HepG2 (cell line): ENCODE data around the gene VPS54. TPM values are rescaled to one million over a fixed set of nuclear protein-coding genes. Genes with fewer than 3 reads are reported as not detected.
A peak's percentile ranks its signal among the peaks of the same experiment; 100 is the strongest.

Source experiments
- ATF2 ChIP-seq: sonication (generic); formaldehyde crosslinking; IDR thresholded peaks from 2 replicates; pipeline ENCODE4 v1.4.0; 2020; ENCODE audit warnings: missing genetic modification reagents
- ERF ChIP-seq: IDR thresholded peaks from 2 replicates; pipeline ENCODE4 v1.6.1; 2018; ENCODE audit warnings: missing biosample characterization, missing genetic modification reagents
- FOSL2 ChIP-seq: sonication (generic); formaldehyde crosslinking; IDR thresholded peaks from 2 replicates; pipeline ENCODE4 v1.4.0; 2020; ENCODE audit warnings: missing genetic modification reagents
- FOXK1 ChIP-seq: sonication (generic); formaldehyde crosslinking; IDR thresholded peaks from 2 replicates; pipeline ENCODE4 v1.4.0; 2020; ENCODE audit warnings: low read depth, missing genetic modification reagents, borderline replicate concordance
- HDAC1 ChIP-seq: sonication (generic); formaldehyde crosslinking; IDR thresholded peaks from 2 replicates; pipeline ENCODE4 v1.5.1; 2020; ENCODE audit warnings: mild to moderate bottlenecking, missing genetic modification reagents
- HNF1A ChIP-seq, 2 experiments: sonication (generic) in 1 of 2; formaldehyde crosslinking in 1 of 2; IDR thresholded peaks; 2 replicates each; pipeline versions ENCODE4 v1.4.0 to v1.6.1; 2016 to 2020; ENCODE audit warnings: borderline replicate concordance in 1 of 2, low read depth in 1 of 2, mild to moderate bottlenecking in 1 of 2, missing genetic modification reagents in 1 of 2
- NFIC ChIP-seq: IDR thresholded peaks from 2 replicates; pipeline ENCODE4 v1.6.1; 2012; ENCODE audit warnings: mild to moderate bottlenecking, low read length, inconsistent platforms
- PRDM10 ChIP-seq: sonication (generic); formaldehyde crosslinking; IDR thresholded peaks from 2 replicates; pipeline ENCODE4 v1.4.0; 2020; ENCODE audit warnings: low read depth, missing genetic modification reagents
- RCOR2 ChIP-seq: IDR thresholded peaks from 2 replicates; pipeline ENCODE4 v1.6.1; 2016; ENCODE audit warnings: missing biosample characterization, missing genetic modification reagents
- RXRB ChIP-seq: IDR thresholded peaks from 2 replicates; pipeline ENCODE4 v1.6.1; 2016; ENCODE audit warnings: borderline replicate concordance, missing genetic modification reagents, missing compliant biosample characterization
- SIX4 ChIP-seq: sonication (generic); formaldehyde crosslinking; IDR thresholded peaks from 2 replicates; pipeline ENCODE4 v1.4.0; 2020; ENCODE audit warnings: missing genetic modification reagents
- TEAD3 ChIP-seq: optimal IDR thresholded peaks from 2 replicates; pipeline ENCODE3; 2016; ENCODE audit warnings: borderline replicate concordance
- ZBED4 ChIP-seq: sonication (generic); formaldehyde crosslinking; IDR thresholded peaks from 2 replicates; pipeline ENCODE4 v1.4.0; 2020; ENCODE audit warnings: missing genetic modification reagents, borderline replicate concordance
- polyA plus RNA-seq, 8 experiments: library from polyadenylated mRNA; depleted of rRNA in 3 of 8; stranded (reverse) in 7 of 8; unstranded in 1 of 8; fragments of >200 nt; fragmentation: Illumina TruSeq in 4 of 8; extraction: Trizol in 4 of 8; gene quantifications; 2 replicates each; pipeline versions ENCODE4 v1.2.1 to v1.2.3, GENCODE V29; 2011 to 2016; ENCODE audit warnings: low read depth in 4 of 8, missing spikeins in 1 of 8, mixed read lengths in 1 of 8; ENCODE audit not compliant: insufficient read depth in 1 of 8
- total RNA-seq, 5 experiments: library from RNA; depleted of rRNA; stranded (reverse); fragments of >200 nt; fragmentation: Illumina TruSeq; extraction: Trizol; gene quantifications; 2 replicates each; pipeline ENCODE4 v1.2.3, GENCODE V29; 2016; ENCODE audit warnings: low read depth in 1 of 5

VPS54 gene
- total and polyA plus RNA-seq, 2 of the 13 experiments (the other 11 are each of a cell fraction or from before 2014, with no cell fraction given) = 64.7 to 77.5 TPM

GRCh38 chr2:63993130-63993584, 26.1 kb downstream of the VPS54 start (continued):
- TF ChIP-seq ZBED4 (CRISPR knock-in tag) (peak; percentile 26; the same call in 1 of the 2 replicates), FOXK1 (0 out of 2 replicates have a peak, but pooled peaks have one; percentile 33), RXRB (peak; percentile 77), HNF1A (IDR thresholded peaks at IDR 0.05; ENCODE audit: low read depth) (0 out of 2 replicates have a peak, but pooled peaks have one; percentile 24), HNF1A (CRISPR knock-in tag; IDR thresholded peaks at IDR 0.05; ENCODE audit: borderline replicate concordance) (peak; percentile 43; the same call in 1 of the 2 replicates), NFIC (peak; percentile 63), ATF2 (CRISPR knock-in tag) (0 out of 2 replicates have a peak, but pooled peaks have one; percentile 42), RCOR2 (CRISPR knock-in tag) (peak; percentile 70), PRDM10 (CRISPR knock-in tag) (0 out of 2 replicates have a peak, but pooled peaks have one; percentile 49), HDAC1 (CRISPR knock-in tag) (peak; percentile 41; the same call in 1 of the 2 replicates), TEAD3 (CRISPR knock-in tag) (peak; percentile 98), ERF (CRISPR knock-in tag) (peak; percentile 77; the same call in 1 of the 2 replicates), FOSL2 (CRISPR knock-in tag) (peak; percentile 53), SIX4 (CRISPR knock-in tag) (0 out of 2 replicates have a peak, but pooled peaks have one; percentile 50)
